Stimulated activated CD4-positive, alpha-beta T cell treated with anti-CD3 and anti-CD28 coated beads, Interleukin-4, amount 100 ng/mL, for 48 hours (primary cell): Measurements from ENCODE around the gene EMD.
"Not testable (repeated sequence)": the region's sequence is repeated elsewhere in the genome, so short reads cannot be mapped to it uniquely, and the experiment has no call there.

Experiments used
- DNase-seq, 2 donors: peaks; one replicate each; pipeline ENCODE4 v3.0.0-alpha.2; 2020; ENCODE audit warnings: low read depth in 2 of 2

The EMD gene

DNA sequence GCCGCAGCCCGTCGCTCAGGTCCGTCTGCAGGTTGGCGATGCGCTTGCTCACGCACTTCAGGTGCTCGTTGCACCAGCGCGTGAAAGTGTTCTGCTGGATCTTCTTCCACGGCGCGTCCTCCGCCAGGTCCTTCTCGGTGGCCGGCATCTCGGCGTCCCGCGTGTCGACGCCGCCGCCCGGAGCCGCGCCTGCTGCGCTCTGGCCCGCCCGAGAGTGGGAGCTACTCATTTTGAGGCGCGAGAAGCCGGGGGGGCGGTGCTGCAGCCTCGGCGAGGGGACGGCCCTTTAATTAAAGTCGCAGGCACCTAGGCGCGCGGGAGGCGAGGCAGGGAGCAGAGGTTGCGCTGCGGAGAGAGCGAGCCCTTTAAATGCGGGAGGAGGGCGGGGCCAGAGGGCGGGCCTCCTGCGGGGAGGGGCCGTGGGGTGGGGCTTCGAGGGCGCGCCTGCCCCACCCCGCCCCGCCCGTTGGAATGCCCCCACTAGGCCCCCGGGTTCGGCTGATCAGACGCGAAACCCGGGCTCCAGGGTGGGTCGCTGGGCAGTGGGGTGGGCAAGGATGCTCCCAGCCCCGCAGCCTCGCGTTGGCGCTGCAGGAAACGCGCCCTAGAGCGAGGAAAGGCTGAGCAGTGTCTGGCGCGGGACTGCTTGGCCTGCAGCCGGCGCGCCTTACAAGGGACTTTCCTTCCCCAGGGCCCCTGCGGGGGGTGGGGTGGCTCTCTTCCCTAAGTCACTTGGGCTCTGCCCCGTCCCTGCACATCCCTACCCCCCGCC, 7.9 kb upstream of the EMD start:
- peak; percentile 84 to 89 for DNase-seq

DNA sequence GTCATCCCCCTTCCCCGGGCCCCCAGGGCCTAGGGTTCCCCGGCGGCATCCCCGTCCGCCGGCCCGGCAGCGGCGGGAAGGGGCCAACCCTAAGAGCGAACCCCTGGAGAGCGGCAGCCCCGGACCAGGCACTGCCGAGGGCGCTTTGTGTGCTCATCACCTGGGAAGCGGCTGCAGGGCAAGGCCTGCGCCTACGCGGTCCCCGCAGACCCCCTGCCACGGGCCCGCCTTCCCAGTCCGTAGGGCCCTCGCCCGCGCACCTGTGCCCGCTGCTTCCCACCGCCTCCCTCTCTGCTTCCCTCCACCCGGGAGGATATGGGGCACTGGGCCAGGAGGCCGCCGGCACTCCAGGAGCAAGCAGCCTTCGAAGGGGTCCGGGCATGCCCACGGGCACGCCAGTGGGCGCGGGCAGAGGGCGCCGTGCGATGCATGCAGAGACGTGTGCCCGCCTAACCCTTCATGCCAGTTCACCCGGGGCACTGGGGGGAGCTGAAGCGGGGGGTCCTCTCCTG, 7.2 kb upstream of the EMD start:
- no peak for DNase-seq

DNA sequence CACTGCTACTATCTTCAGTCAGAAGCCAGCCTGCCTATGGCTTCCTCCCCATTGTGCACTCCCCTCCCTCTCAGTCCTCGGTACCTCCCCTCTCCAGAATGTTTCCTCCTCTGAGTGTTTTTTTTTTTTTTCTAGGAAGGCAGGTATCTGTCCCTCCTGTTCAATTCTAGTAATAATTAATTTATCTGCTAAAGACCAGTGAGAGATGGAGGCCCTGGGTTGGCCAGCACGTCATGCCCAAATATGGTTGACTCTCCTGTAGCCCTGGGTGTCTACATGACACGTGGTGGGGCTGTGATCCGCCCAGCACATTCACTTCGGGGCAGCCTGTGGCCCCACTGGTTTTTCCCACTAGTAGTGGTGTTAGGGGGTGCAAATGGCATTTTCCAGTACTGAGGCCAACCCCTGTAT, 6.5 kb upstream of the EMD start:
- DNase-seq = no peak

DNA sequence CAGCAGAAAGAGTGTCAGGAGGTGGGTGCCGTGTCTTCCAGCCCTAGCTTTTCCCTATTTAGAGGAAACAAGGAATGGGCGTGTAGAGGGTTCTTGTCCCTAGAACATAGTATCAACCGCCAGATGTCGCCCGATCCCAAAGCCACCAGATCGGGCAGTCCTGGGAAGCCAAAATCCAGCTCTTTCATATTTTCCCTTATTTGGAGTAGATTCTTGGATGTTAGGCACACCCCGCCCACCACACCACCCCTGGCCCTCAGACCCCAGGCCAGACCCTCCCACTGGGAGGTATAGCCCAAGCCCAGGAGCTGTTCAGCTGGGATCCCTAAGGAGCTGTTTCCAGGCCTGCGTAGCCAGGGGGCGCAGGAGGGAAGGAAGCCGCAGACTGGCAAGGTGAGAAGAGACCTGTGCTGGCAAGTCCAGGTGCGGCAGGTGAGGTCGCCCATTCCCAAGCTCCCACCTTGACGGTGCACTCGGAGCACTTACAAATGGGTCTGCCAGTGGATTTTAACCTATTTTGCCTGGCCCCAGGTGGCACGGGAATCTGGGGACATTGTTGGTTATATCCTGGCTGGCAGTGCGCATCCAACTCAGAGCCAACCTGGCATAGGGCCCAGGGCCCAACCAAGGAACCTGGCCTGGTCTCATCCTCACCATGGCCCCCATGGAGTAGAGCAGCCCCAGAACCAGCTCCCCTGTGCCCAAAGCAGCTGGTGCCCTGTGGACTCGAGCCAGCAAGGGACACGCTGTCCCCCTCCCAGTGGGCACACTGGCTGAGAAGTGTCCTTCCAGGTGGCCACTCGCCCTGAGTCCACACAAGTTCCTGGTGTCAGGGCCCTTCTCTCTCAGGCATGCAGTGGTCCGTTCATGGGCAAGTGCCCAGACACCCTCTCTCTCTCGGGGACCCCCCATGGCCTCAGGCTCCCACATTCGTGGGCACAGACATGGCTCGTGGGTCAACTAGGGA, 5.5 kb upstream of the EMD start:
- DNase-seq = no peak

- DNase-seq = no peak
These were observed 4.6 kb upstream of the EMD start, which contains the start of gene FLNA for GRCh38 chrX:154374313-154375155. FLNA (minus strand) TSS chrX:154374634; CDS start chrX:154371245, 3,389 bp downstream.

DNA sequence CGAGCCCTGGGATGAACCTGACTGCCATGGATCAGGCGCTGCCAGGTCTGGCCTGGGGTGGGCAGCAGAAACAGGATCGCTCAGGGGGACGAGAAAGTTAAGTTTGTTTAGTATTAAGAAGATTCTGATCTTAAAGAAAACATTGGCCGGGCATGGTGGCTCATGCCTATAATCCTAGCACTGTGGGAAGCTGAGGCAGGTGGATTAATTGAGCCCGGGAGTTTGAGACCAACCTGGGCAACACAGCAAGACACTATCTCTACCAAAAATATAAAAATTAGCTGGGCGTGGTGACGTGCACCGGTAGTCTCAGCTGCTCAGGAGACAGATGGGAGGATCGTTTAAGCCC, 4.0 kb upstream of the EMD start:
- DNase-seq = no peak

DNA sequence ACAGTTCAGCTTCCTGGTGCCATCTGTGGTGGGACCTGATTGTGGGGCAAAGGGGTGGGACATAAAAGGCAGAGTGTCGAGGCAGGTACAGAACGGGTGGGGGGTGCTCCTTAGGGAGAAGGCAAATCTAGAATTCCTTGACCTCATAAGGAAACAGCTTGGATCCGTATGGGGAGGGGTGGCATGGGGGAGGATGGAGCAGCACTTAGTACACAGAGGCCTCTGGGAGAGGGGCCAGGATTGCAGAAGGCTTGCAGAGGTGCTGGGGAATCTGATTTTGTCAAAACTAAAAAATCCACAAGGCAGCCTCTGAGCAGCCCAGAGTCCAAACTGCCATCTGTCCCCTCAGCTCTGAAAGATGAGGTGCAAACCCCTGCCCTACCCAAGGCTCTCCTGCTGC, 2.3 kb upstream of the EMD start:
- DNase-seq = no peak

DNA sequence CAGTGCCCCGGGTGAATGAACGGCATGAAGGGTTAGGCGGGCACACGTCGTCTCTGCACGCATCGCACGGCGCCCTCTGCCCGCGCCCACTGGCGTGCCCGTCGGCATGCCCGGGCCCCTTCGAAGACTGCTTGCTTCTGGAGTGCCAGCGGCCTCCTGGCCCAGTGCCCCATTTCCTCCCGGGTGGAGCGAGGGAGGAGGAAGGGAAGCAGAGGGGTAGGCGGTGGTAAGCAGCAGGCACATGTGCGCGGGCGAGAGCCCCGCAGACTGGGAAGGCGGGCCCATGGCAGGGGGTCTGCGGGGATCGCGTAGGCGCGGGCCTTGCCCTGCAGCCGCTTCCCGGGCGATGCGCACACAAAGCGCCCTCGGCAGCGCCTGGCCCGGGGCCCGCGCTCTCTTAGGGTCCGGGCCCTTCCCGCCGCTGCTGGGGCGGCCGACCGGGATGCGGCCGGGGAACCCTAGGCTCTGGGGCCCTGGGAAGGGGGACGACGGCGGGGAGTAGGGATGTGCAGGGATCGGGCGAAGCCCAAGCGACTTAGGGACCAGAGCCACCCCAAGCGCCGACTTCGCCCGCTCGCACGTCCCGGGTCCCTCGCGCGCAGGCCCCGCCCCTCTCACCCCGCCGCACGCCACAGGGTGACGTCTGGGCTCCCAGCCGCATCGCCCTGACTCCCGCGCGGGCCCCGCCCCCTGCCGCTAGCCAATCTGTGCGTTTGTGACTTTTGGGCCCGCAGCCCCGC, 866 bp upstream of the EMD start:
- no peak for DNase-seq

GRCh38 chrX:154379569-154379951, 465 bp downstream of the EMD start:
- no peak for DNase-seq

DNA sequence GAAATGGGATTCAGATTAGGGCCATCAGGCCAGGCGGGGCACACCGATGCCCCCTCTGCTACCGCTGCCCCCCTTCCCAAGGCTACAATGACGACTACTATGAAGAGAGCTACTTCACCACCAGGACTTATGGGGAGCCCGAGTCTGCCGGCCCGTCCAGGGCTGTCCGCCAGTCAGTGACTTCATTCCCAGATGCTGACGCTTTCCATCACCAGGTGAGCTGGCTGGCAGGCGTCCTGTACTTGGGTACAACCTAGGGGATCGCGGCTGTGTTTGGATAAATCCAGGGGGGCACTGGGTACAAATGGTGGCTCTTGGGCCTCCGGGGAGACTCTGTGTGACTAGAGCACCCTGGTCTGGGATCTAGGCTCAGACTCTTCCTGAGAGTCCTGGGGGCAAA, 1.1 kb downstream of the EMD start:
- DNase-seq = no peak

DNA sequence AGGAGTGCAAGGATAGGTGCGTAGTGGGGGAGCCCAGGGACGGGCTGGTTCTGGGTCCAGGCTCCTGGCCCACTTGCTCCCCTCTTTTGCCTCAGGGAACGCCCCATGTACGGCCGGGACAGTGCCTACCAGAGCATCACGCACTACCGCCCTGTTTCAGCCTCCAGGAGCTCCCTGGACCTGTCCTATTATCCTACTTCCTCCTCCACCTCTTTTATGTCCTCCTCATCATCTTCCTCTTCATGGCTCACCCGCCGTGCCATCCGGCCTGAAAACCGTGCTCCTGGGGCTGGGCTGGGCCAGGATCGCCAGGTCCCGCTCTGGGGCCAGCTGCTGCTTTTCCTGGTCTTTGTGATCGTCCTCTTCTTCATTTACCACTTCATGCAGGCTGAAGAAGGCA, 1.7 kb downstream of the EMD start:
- DNase-seq = no peak

DNA sequence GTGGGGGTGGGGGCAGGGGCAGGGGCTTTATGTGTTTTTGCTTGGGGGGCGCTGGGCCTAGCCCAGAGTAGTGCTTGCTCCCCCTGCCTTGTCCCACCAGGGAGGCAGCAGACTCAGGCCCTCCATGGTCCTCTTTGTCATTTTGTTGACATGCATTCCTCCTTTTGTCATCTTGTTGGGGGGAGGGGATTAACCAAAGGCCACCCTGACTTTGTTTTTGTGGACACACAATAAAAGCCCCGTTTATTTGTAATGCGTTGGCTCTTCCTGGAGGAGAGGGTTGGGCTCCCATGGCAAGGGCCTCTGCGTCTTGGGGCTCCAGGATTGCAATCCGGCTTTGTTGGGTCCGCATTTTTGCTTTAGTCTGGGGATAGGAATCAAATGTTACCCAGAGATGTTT, 2.2 kb downstream of the EMD start:
- no peak for DNase-seq

DNA sequence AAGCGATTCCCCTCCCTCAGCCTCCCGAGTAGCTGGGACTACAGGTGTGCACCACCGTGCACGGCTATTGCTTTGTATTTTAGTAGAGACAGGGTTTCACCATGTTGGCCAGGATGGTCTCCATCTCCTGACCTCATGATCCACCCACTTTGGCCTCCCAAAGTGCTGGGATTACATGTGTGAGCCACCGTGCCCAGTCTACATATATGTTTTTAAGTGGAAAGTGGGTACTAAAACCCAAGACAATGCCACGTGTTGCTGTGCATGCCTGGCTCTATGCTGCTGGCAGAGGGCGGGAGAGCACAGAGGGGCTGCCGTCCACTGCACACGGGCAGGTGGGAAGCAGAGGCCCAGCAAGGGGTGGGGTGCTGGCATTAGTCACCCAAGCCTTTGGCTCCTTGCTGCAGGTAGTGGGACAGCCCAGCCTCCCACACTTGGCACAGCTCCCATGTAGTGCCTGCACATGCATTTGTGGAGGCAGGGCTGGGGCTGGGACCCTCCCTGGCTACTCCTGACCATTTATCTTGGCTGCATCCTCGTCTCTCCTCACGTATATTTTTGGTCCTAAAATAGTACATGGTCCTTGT, 3.5 kb downstream of the EMD start:
- no peak for DNase-seq

GRCh38 chrX:154383359-154384283, 4.5 kb downstream of the EMD start:
- no peak for DNase-seq

DNA sequence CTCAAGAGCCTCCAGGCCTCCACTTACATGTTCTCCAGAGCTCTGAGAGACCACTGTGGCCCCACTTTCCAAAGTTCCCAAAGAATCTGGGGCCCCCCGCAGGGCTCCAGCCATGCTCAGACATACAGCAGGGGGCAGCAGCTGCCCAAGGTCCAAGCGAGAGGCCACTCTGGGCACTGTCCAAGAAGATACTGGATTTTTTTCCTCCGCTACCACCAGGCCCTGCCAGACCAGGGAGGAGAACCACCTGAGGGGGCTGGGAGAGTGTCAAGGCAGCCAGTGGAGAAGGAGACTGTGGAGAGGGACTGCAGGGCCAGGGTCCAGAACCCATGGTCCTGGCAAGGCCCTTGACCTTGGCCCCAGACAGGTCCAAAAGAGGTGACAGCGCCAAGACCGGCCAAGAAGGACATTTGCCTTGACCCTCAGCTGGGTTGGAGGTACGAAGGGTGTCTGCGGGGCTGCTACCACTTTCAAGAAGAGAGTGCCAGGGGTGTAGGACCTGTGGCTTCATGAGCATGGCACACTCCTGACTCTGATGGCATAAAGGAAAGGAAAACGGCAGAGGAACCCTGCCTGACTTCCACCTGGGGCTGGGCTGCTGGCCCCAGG, 5.3 kb downstream of the EMD start:
- DNase-seq = no peak

DNA sequence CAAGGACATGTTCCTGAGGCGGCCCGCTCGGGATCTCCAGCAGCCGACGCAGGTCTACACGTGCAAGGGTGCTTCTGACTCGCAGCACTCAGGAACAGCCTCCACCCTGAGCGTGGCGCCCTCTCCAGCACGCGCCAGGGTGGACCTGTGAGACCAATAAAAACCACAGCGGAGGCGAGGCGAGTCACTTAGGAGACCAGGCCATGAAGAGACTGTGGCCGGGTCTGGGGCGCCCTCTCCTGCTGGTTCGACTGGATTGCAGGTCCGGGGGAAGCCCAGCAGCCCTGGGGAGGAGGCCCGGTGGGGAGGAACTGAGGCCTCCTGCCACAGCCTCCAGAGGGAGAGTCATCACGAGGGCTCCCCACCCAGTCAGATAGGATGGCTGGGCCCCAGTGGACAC, 9.0 kb downstream of the EMD start:
- DNase-seq = not testable (repeated sequence)

- DNase-seq = not testable (repeated sequence)
These were observed 9.6 kb downstream of the EMD start for GRCh38 chrX:154388649-154389048.

DNA sequence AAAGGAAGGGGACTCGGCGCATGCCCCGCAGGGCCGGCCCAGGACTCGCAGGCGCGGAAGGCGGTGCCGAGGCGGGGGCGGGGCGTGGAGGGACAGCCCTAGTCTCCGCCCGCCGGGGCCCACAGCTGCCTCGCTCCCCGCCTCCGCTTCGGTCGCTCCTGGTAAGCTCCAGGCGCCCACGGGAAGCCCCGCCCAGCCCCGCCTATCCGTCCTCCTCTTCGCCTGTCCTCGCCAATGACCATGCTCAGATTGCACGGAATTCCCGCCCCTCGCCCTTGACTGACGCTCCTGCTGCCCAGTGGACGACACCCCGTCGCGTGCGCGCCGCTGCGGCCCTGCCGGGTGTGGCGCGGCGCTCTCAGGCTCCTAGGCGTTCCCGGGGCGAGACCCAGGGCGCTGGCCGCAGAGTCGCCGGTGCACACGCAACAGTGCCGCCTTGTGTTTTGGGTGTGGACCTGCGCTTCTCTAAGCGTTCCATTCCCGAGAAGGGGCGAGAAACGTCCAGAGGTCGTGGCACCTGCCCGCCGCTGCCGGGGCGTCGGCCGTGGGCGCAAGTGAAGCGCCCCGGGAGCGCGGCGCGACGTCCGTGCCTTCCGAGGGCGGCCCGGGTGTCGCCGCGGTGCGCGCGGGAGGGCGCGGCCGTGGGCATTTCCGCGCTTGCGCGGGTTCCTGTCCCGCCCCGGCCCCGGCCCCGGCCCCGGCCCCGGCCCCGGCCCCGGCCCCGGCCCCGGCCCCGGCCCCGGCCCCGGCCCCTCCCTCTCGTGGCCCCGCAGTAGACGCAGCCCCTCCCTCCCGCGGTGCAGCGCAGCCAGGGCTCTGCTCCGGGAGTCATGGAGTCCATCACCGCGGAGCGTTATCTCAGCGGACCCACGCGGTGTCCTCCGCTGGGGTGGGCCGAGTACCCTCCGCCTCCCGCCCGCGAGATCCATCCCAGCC, 11.0 kb downstream of the EMD start:
- not testable (repeated sequence) for DNase-seq
